ENCODE measurements around the gene NEK11. TPM values are rescaled to one million over a fixed set of nuclear protein-coding genes. Genes with fewer than 3 reads are reported as not detected.

The NEK11 gene
- polyA plus RNA-seq, 1 of the 3 experiments (the other 2 are of a cell fraction) = 4.7 TPM

DNA sequence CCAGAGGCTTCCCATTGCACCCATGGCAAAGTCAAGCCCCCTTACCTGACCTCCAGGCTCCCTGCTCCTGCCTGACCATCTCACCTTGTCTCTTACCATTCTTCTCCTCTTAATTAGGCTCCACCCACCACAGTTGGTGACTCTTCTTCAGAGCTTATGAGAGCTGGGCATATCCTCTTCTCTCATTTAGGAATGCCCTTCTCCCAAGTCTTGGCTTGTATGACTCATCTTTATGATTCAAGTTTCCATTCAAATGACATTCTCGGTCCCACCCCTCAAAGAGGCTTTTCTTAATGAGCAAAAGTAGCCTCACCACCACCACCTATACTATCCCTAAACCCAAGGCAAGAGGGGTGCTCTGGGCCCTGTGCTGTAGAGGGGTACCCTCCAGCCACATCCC is 299.6 kb downstream of the NEK11 start:
- peaks cover 0 to 3% of the 10 kb centered on the region in 2 experiments; a peak in 1 of 4 replicates for H3K4me1 ChIP-seq (ENCODE audit: control insufficient read depth in 1 of 2, insufficient read depth in 2 of 2, low read depth in 1 of 2, low read length in 1 of 2)
- H3F3A ChIP-seq (replicated peaks; ENCODE audit: insufficient read depth) = no peaks in the 10 kb centered on the region
- H4K20me1 ChIP-seq (ENCODE audit: insufficient read depth) = no peaks in the 10 kb centered on the region
- H2AFZ ChIP-seq (ENCODE audit: low read depth) = no peak overlapping the region
- H3K27ac ChIP-seq (ENCODE audit: low read depth in 2 of 2, low read length in 1 of 2) = no peak overlapping the region
- no peaks in the 10 kb centered on the region for H3K27me3 ChIP-seq (ENCODE audit: insufficient read depth)
- no peaks in the 10 kb centered on the region for H3K36me3 ChIP-seq (replicated peaks in 1 of 2; ENCODE audit: control insufficient read depth in 1 of 2, insufficient read depth in 2 of 2, low read length in 1 of 2)
- ChIA-PET POLR2A (no interaction called here), CTCF (interaction anchor here (1.0 to 1.9 kb wide), 2 partner anchors 10 to 16 kb away, joined by 3 to 5 read pairs; no protein-coding TSS in a partner anchor)
- no peak for DNase-seq
- no peaks in the 10 kb centered on the region for H3K9me3 ChIP-seq
- no peak overlapping the region for H3K4me3 ChIP-seq (ENCODE audit: low read depth in 2 of 2, low read length in 1 of 2)
- no peaks in the 10 kb centered on the region for H3K79me2 ChIP-seq (ENCODE audit: insufficient read depth)
- TF ChIP-seq USF2 (IDR thresholded peaks at IDR 0.05; ENCODE audit: borderline replicate concordance, low read depth, low read length) (no peak), SMC3 (IDR thresholded peaks at IDR 0.05; ENCODE audit: low read depth, low read length) (no peak), ELF1 (IDR thresholded peaks at IDR 0.05) (no peak)
- TF ChIP-seq, protein P1, sequence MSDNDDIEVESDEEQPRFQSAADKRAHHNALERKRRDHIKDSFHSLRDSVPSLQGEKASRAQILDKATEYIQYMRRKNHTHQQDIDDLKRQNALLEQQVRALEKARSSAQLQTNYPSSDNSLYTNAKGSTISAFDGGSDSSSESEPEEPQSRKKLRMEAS (IDR thresholded peaks at IDR 0.05; ENCODE audit: low read depth) = no peak
- no peak overlapping the region for H3K9ac ChIP-seq
- no peaks in the 10 kb centered on the region for H3K9me2 ChIP-seq
- WGBS (ENCODE audit: low lambda C conversion rate) = 39% methylated on average over 1 of the region's 1 CpG
- H3K4me2 ChIP-seq = no peak overlapping the region

DNA sequence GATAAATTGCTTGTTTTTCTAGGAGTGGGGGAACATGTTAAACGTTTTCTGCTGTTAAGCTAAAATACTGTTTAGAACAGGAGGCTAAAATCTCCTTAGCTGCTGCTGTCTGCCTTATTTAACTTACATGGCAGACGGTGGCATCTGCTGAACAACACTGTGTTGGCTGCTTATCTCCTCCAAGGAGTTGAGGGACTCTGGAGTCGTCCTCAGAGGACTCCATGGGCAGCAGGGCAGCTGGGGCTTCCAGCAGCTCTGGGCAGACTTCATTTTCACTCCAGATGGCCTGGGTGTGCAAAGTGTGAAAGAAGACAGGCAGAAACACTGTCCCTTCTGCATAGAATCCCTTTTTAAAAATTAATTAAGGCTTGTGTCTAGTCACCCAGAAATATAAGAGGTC is 302.0 kb downstream of the NEK11 start:
- no peak overlapping the region for H3K4me2 ChIP-seq
- H3K9me2 ChIP-seq = no peaks in the 10 kb centered on the region
- H3K9me3 ChIP-seq = no peaks in the 10 kb centered on the region
- H3F3A ChIP-seq (replicated peaks; ENCODE audit: insufficient read depth) = no peaks in the 10 kb centered on the region
- no peak overlapping the region for H2AFZ ChIP-seq (ENCODE audit: low read depth)
- no peak overlapping the region for H3K9ac ChIP-seq
- H3K79me2 ChIP-seq (ENCODE audit: insufficient read depth) = no peaks in the 10 kb centered on the region
- CTCF ChIA-PET = interaction anchor here (1.1 kb wide), 1 partner anchor 13 kb away, joined by 3 read pairs; no protein-coding TSS in a partner anchor
- no peaks in the 10 kb centered on the region for H4K20me1 ChIP-seq (ENCODE audit: insufficient read depth)
- no peak overlapping the region for H3K4me3 ChIP-seq (ENCODE audit: low read depth in 2 of 2, low read length in 1 of 2)
- H3K36me3 ChIP-seq (replicated peaks in 1 of 2; ENCODE audit: control insufficient read depth in 1 of 2, insufficient read depth in 2 of 2, low read length in 1 of 2) = no peaks in the 10 kb centered on the region
- peaks cover 0 to 3% of the 10 kb centered on the region in 2 experiments; a peak in 1 of 4 replicates for H3K4me1 ChIP-seq (ENCODE audit: control insufficient read depth in 1 of 2, insufficient read depth in 2 of 2, low read depth in 1 of 2, low read length in 1 of 2)
- 34% methylated on average over 2 of the region's 3 CpGs for WGBS (ENCODE audit: low lambda C conversion rate)
- TF ChIP-seq, protein P1 (IDR thresholded peaks at IDR 0.05; ENCODE audit: low read depth) = no peak
- TF ChIP-seq TEAD4 (IDR thresholded peaks at IDR 0.05; ENCODE audit: borderline replicate concordance, insufficient read depth) = no peak
- TF ChIP-seq RFX5 (IDR thresholded peaks at IDR 0.05; ENCODE audit: low read length) = no peak
- no peak for TF ChIP-seq POLR2AphosphoS5 (IDR thresholded peaks at IDR 0.05; ENCODE audit: low read depth, low read length)
- TF ChIP-seq CHD2 (IDR thresholded peaks at IDR 0.05; ENCODE audit: low read length, partially characterized antibody) = no peak
- TF ChIP-seq SIN3A (IDR thresholded peaks at IDR 0.05; ENCODE audit: borderline replicate concordance, low read depth, low read length) = no peak
- TF ChIP-seq ELF1 (IDR thresholded peaks at IDR 0.05) = no peak
- H3K27me3 ChIP-seq (ENCODE audit: insufficient read depth) = no peaks in the 10 kb centered on the region
- POLR2A ChIA-PET = no interaction called here
- peak; percentile 20 for DNase-seq
- no peak overlapping the region; a peak in 1 of 4 replicates for H3K27ac ChIP-seq (ENCODE audit: low read depth in 2 of 2, low read length in 1 of 2)

DNA sequence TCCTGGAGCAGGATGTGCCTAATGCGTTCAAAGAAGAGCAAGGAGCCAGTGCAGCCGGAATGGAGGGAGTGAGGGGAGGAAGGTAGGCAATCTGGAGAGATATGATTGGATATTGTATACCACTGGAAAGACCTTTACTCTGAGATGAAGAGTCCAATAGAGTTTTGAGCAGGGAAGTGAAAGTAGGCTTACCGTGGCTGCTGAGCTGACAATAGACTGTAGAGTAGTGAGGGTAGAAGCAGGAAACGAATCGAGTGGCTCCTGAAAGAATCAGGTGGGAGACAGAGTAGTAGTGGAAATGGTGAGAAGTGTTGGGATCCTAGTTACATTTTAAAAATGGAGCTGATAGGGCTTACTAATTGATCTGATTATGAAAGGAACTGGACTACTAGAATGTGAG is 303.1 kb downstream of the NEK11 start:
- no peaks in the 10 kb centered on the region for H3K9me2 ChIP-seq
- WGBS (ENCODE audit: low lambda C conversion rate) = 84% methylated on average over 5 of the region's 5 CpGs
- POLR2A ChIA-PET = no interaction called here
- TF ChIP-seq EZH2phosphoT487 (IDR thresholded peaks at IDR 0.05; ENCODE audit: borderline replicate concordance, low read depth) (no peak), ELF1 (IDR thresholded peaks at IDR 0.05) (no peak), TCF12 (IDR thresholded peaks at IDR 0.05) (no peak), NFIC (IDR thresholded peaks at IDR 0.05; ENCODE audit: borderline replicate concordance) (no peak), FOXM1 (IDR thresholded peaks at IDR 0.05; ENCODE audit: low read depth) (no peak), GABPA (IDR thresholded peaks at IDR 0.05; ENCODE audit: low read depth) (no peak), RFX5 (IDR thresholded peaks at IDR 0.05; ENCODE audit: low read length) (no peak), RCOR1 (IDR thresholded peaks at IDR 0.05; ENCODE audit: low read length) (no peak), NRF1 (IDR thresholded peaks at IDR 0.05; ENCODE audit: low read depth, low read length) (no peak), SIN3A (IDR thresholded peaks at IDR 0.05; ENCODE audit: borderline replicate concordance, low read depth, low read length) (no peak), JUND (IDR thresholded peaks at IDR 0.05) (no peak)
- TF ChIP-seq, protein P1 (IDR thresholded peaks at IDR 0.05; ENCODE audit: low read depth) = no peak
- TF ChIP-seq, protein P2, sequence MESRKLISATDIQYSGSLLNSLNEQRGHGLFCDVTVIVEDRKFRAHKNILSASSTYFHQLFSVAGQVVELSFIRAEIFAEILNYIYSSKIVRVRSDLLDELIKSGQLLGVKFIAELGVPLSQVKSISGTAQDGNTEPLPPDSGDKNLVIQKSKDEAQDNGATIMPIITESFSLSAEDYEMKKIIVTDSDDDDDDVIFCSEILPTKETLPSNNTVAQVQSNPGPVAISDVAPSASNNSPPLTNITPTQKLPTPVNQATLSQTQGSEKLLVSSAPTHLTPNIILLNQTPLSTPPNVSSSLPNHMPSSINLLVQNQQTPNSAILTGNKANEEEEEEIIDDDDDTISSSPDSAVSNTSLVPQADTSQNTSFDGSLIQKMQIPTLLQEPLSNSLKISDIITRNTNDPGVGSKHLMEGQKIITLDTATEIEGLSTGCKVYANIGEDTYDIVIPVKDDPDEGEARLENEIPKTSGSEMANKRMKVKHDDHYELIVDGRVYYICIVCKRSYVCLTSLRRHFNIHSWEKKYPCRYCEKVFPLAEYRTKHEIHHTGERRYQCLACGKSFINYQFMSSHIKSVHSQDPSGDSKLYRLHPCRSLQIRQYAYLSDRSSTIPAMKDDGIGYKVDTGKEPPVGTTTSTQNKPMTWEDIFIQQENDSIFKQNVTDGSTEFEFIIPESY (IDR thresholded peaks at IDR 0.05; ENCODE audit: borderline replicate concordance, low read depth) = no peak

More for the DNA sequence above, 303.1 kb downstream of the NEK11 start:
- Histone ChIP-seq H3K4me3 (ENCODE audit: low read depth in 2 of 2, low read length in 1 of 2) (no peak overlapping the region), H3F3A (replicated peaks; ENCODE audit: insufficient read depth) (no peaks in the 10 kb centered on the region), H3K36me3 (replicated peaks in 1 of 2; ENCODE audit: control insufficient read depth in 1 of 2, insufficient read depth in 2 of 2, low read length in 1 of 2) (no peaks in the 10 kb centered on the region), H3K79me2 (ENCODE audit: insufficient read depth) (no peaks in the 10 kb centered on the region), H2AFZ (ENCODE audit: low read depth) (no peak overlapping the region), H3K4me2 (no peak overlapping the region), H3K27me3 (ENCODE audit: insufficient read depth) (no peaks in the 10 kb centered on the region), H3K4me1 (ENCODE audit: control insufficient read depth in 1 of 2, insufficient read depth in 2 of 2, low read depth in 1 of 2, low read length in 1 of 2) (peaks cover 0 to 3% of the 10 kb centered on the region in 2 experiments; a peak in 1 of 4 replicates), H3K9me3 (no peaks in the 10 kb centered on the region), H3K9ac (no peak overlapping the region), H3K27ac (ENCODE audit: low read depth in 2 of 2, low read length in 1 of 2) (no peak overlapping the region), H4K20me1 (ENCODE audit: insufficient read depth) (no peaks in the 10 kb centered on the region)
- CTCF ChIA-PET = no interaction called here
- no peak for DNase-seq

Measured in SK-N-SH (cell line).